K562 (cell line): ENCODE data around the gene TDRD5. TPM values are rescaled to one million over a fixed set of nuclear protein-coding genes. Genes with fewer than 3 reads are reported as not detected.

Source experiments
- CREB5 ChIP-seq: fragments of 250-450 bp; sonication (Bioruptor Pico); IDR thresholded peaks from 2 replicates; pipeline ENCODE4 v1.5.0; 2020; ENCODE audit warnings: mild to moderate bottlenecking
- EP400 ChIP-seq: fragments of 450-650 bp; IDR thresholded peaks from 2 replicates; pipeline ENCODE4 v1.6.1; 2017; ENCODE audit warnings: antibody characterized with exemption, mild to moderate bottlenecking, moderate library complexity
- FOXP1 ChIP-seq: sonication (generic); formaldehyde crosslinking; IDR thresholded peaks from 2 replicates; pipeline ENCODE4 v1.8.0; 2022; ENCODE audit warnings: mild to moderate bottlenecking, missing genetic modification reagents
- ILF3 ChIP-seq: fragments of 450-650 bp; IDR thresholded peaks from 2 replicates; pipeline ENCODE4 v1.6.1; 2018; ENCODE audit warnings: antibody characterized with exemption, mild to moderate bottlenecking, moderate library complexity, borderline replicate concordance
- RBFOX2 ChIP-seq: fragments of 200-400 bp; formaldehyde crosslinking; IDR thresholded peaks from 2 replicates; pipeline ENCODE4 v1.6.1; 2017; ENCODE audit warnings: low read depth, mild to moderate bottlenecking, low read length, moderate library complexity
- RBM39 ChIP-seq: fragments of 200-400 bp; formaldehyde crosslinking; optimal IDR thresholded peaks from 2 replicates; pipeline ENCODE3; 2018; ENCODE audit warnings: low read depth, low read length
- TAF15 ChIP-seq: fragments of 200-400 bp; formaldehyde crosslinking; IDR thresholded peaks from 2 replicates; pipeline ENCODE4 v1.6.1; 2017; ENCODE audit warnings: mild to moderate bottlenecking, low read depth, low read length, moderate library complexity
- TCF15 ChIP-seq: fragments of 250-450 bp; sonication (Bioruptor Pico); IDR thresholded peaks from 2 replicates; pipeline ENCODE4 v1.8.0; 2022; ENCODE audit warnings: moderate library complexity, mild to moderate bottlenecking, inconsistent platforms
- polyA plus RNA-seq, 8 experiments: library from polyadenylated mRNA; depleted of rRNA in 4 of 8; stranded (reverse) in 5 of 8; unstranded in 3 of 8; fragments of >200 nt; fragmentation: Nextera tagmentation in 2 of 8; fragmentation: Illumina TruSeq in 1 of 8; extraction: Ambion mirVana in 2 of 8; extraction: Trizol in 1 of 8; gene quantifications; 2 replicates each; pipeline versions ENCODE4 v1.2.1 to v1.2.3, GENCODE V29; 2011 to 2014; ENCODE audit warnings: inconsistent platforms in 1 of 8, missing spikeins in 1 of 8
- total RNA-seq, 7 experiments: library from RNA; depleted of rRNA in 6 of 7; stranded (reverse); fragments of >200 nt in 6 of 7; fragmentation: Illumina TruSeq in 2 of 7; extraction: Trizol in 2 of 7; gene quantifications; 2 replicates each; pipeline versions ENCODE4 v1.2.1 to v1.2.3, GENCODE V29; 2011 to 2021; ENCODE audit warnings: low replicate concordance in 1 of 7
- TF ChIP-seq, protein P1 (sequence below): IDR thresholded peaks from 2 replicates; pipeline ENCODE4 v1.6.1; 2011; ENCODE audit warnings: borderline replicate concordance, low read depth, mild to moderate bottlenecking, moderate library complexity, low read length; ENCODE audit not compliant: insufficient read depth, poor library complexity, severe bottlenecking

TDRD5 gene
- total and polyA plus RNA-seq, 9 of the 15 experiments (the other 6 are each of a cell fraction or from before 2014, with no cell fraction given), result 0.04 to 0.57 (median 0.26) TPM; not detected in 1

DNA sequence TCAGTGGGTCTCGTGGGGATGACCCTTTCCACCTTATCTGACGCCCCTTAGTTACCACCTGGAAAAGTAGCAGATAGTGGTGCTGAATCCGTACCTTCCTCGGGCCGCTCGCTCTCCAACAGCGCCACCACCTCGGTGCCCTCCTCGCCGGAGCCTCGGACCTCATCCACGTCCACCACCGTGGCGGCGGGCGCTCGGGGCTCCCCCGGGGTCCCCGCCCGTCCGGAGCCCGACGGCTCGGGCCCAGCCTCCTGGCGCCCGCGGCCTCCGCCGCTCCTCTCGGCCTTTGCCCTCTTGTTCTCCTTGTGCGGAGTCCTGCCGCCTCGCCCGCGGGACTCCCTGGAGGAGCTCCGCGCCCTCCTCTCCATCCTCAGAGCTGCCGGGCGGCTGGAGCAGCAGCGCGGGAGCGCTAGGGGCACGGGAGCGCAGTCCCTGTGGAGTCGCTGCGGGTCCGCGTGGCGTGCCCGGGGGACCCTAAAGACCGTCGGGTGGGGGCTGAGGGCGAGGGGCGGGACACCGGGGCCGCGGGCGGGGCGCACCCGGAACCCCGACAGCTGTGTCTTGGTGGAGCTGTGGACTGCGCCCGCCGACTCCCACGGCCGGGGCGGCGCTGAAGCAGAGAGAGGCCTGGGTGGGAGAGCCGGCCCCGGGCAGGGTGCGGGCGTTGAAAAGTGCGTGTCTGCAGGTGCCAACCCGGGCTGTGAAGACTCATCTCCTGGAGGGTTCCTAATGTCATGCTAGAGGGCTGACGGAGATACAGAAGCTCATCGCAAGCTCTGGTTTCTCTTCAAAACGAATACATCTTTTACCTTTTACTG lies 15.9 kb upstream of the TDRD5 start, which contains the start of gene NPHS2 (continued):
- no peak for TF ChIP-seq CREB5
- TF ChIP-seq EP400, result no peak
- no peak for TF ChIP-seq TAF15
- TF ChIP-seq, protein P1, sequence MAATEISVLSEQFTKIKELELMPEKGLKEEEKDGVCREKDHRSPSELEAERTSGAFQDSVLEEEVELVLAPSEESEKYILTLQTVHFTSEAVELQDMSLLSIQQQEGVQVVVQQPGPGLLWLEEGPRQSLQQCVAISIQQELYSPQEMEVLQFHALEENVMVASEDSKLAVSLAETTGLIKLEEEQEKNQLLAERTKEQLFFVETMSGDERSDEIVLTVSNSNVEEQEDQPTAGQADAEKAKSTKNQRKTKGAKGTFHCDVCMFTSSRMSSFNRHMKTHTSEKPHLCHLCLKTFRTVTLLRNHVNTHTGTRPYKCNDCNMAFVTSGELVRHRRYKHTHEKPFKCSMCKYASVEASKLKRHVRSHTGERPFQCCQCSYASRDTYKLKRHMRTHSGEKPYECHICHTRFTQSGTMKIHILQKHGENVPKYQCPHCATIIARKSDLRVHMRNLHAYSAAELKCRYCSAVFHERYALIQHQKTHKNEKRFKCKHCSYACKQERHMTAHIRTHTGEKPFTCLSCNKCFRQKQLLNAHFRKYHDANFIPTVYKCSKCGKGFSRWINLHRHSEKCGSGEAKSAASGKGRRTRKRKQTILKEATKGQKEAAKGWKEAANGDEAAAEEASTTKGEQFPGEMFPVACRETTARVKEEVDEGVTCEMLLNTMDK, result no peak
- no peak for TF ChIP-seq TCF15 (CRISPR knock-in tag)
- no peak for TF ChIP-seq ILF3
- no peak for TF ChIP-seq RBFOX2
- TF ChIP-seq FOXP1 (CRISPR knock-in tag), result no peak
- no peak for TF ChIP-seq RBM39
